Liver (tissue), 9 donors: ENCODE measurements around the gene SEC24D. TPM values are rescaled to one million over a fixed set of nuclear protein-coding genes. Genes with fewer than 3 reads are reported as not detected.
A peak's percentile ranks its signal among the peaks of the same experiment; 100 is the strongest.

Experiments
- DNase-seq: peaks from one replicate; pipeline ENCODE4 v3.0.0-alpha.2; 2017; ENCODE audit warnings: low spot score
- H3K27ac ChIP-seq, 2 donors: one replicate each; pipeline ENCODE4 v1.7.0; 2013; ENCODE audit warnings: inconsistent platforms in 2 of 2, low read length in 2 of 2, control low read depth in 1 of 2, low read depth in 1 of 2, mild to moderate bottlenecking in 1 of 2
- H3K27me3 ChIP-seq, 4 donors: one replicate each; pipeline versions ENCODE4 v1.6.1 to v1.7.0; 2013; ENCODE audit warnings: low read length in 3 of 4, inconsistent platforms in 1 of 4, mild to moderate bottlenecking in 1 of 4, moderate library complexity in 1 of 4; ENCODE audit not compliant: control insufficient read depth in 4 of 4, insufficient read depth in 4 of 4
- H3K36me3 ChIP-seq, 4 donors: one replicate each; pipeline versions ENCODE4 v1.6.1 to v1.7.0; 2013; ENCODE audit warnings: low read length in 3 of 4, mild to moderate bottlenecking in 3 of 4, low read depth in 1 of 4, moderate library complexity in 1 of 4; ENCODE audit not compliant: control insufficient read depth in 4 of 4, insufficient read depth in 3 of 4
- H3K4me1 ChIP-seq, 4 donors: one replicate each; pipeline versions ENCODE4 v1.6.1 to v1.7.0; 2013; ENCODE audit warnings: low read length in 3 of 4, mild to moderate bottlenecking in 3 of 4, moderate library complexity in 1 of 4; ENCODE audit not compliant: control insufficient read depth in 4 of 4, insufficient read depth in 4 of 4
- H3K4me3 ChIP-seq, 3 donors: one replicate each; pipeline versions ENCODE4 v1.6.1 to v1.7.0; 2013; ENCODE audit warnings: low read length in 3 of 3, control low read depth in 1 of 3, low read depth in 1 of 3, mild to moderate bottlenecking in 1 of 3
- H3K9ac ChIP-seq, 2 donors: one replicate each; pipeline ENCODE4 v1.7.0; 2013; ENCODE audit warnings: low read length in 2 of 2, mild to moderate bottlenecking in 2 of 2, moderate library complexity in 2 of 2, control low read depth in 1 of 2, low read depth in 1 of 2
- H3K9me3 ChIP-seq, 4 donors: one replicate each; pipeline versions ENCODE4 v1.6.1 to v1.7.0; 2013; ENCODE audit warnings: low read length in 3 of 4; ENCODE audit not compliant: control insufficient read depth in 4 of 4
- EGR1 ChIP-seq, 2 donors: IDR thresholded peaks; 2 replicates each; pipeline ENCODE4 v1.6.1; 2016 to 2018; ENCODE audit warnings: antibody characterized with exemption in 2 of 2, low read depth in 2 of 2
- FOXA1 ChIP-seq: IDR thresholded peaks from 2 replicates; pipeline ENCODE4 v1.6.1; 2016; ENCODE audit warnings: antibody characterized with exemption
- FOXA2 ChIP-seq: IDR thresholded peaks from 2 replicates; pipeline ENCODE4 v1.6.1; 2016; ENCODE audit warnings: antibody characterized with exemption
- GABPA ChIP-seq, 2 donors: IDR thresholded peaks in 1 of 2; conservative IDR thresholded peaks in 1 of 2; 2 replicates each; pipeline ENCODE4 v1.6.1; 2016; ENCODE audit warnings: antibody characterized with exemption in 2 of 2, mild to moderate bottlenecking in 1 of 2, moderate library complexity in 1 of 2
- HNF4A ChIP-seq, 2 donors: conservative IDR thresholded peaks; 2 replicates each; pipeline ENCODE4 v1.6.1; 2016; ENCODE audit warnings: antibody characterized with exemption in 2 of 2, mild to moderate bottlenecking in 2 of 2
- HNF4G ChIP-seq: IDR thresholded peaks from 2 replicates; pipeline ENCODE4 v1.6.1; 2016; ENCODE audit warnings: antibody characterized with exemption
- JUND ChIP-seq, 2 donors: IDR thresholded peaks; 2 replicates each; pipeline ENCODE4 v1.6.1; 2016; ENCODE audit warnings: antibody characterized with exemption in 2 of 2
- NR2F2 ChIP-seq: IDR thresholded peaks from 2 replicates; pipeline ENCODE4 v1.6.1; 2016; ENCODE audit warnings: antibody characterized with exemption
- RAD21 ChIP-seq, 2 donors: IDR thresholded peaks; 2 replicates each; pipeline ENCODE4 v1.6.1; 2016; ENCODE audit warnings: antibody characterized with exemption in 2 of 2, mild to moderate bottlenecking in 2 of 2
- REST ChIP-seq: IDR thresholded peaks from 2 replicates; pipeline ENCODE4 v1.6.1; 2016; ENCODE audit warnings: antibody characterized with exemption, mild to moderate bottlenecking
- RXRA ChIP-seq, 2 donors: IDR thresholded peaks; 2 replicates each; pipeline ENCODE4 v1.6.1; 2017 to 2018; ENCODE audit warnings: antibody characterized with exemption in 2 of 2, mild to moderate bottlenecking in 1 of 2
- SP1 ChIP-seq: IDR thresholded peaks from 2 replicates; pipeline ENCODE4 v1.6.1; 2018; ENCODE audit warnings: antibody characterized with exemption, mild to moderate bottlenecking
- TAF1 ChIP-seq: conservative IDR thresholded peaks from 2 replicates; pipeline ENCODE4 v1.6.1; 2016; ENCODE audit warnings: antibody characterized with exemption, mild to moderate bottlenecking
- YY1 ChIP-seq: IDR thresholded peaks from 2 replicates; pipeline ENCODE4 v1.6.1; 2016; ENCODE audit warnings: antibody characterized with exemption, mild to moderate bottlenecking
- ZBTB33 ChIP-seq: IDR thresholded peaks from 2 replicates; pipeline ENCODE4 v1.6.1; 2016; ENCODE audit warnings: antibody characterized with exemption
- WGBS: extraction: QIAGEN DNeasy Blood & Tissue Kit; methylation state at CpG from one replicate; pipeline ENCODE4 v1.1.7; 2013; 5-methylcytosine and 5-hydroxymethylcytosine counted together
- polyA plus RNA-seq, 2 donors: library from polyadenylated mRNA; stranded (reverse) in 1 of 2; unstranded in 1 of 2; fragments of 200-250 nt in 1 of 2; fragments of >200 nt in 1 of 2; fragmentation: Nextera tagmentation in 1 of 2; extraction: Ambion mirVana in 1 of 2; gene quantifications; one replicate each; pipeline versions ENCODE4 v1.2.1 to v1.2.3, GENCODE V29; 2013 to 2015
- total RNA-seq, 2 donors: library from RNA; depleted of rRNA; stranded (reverse); fragments of >200 nt; gene quantifications; one replicate each; pipeline ENCODE4 v1.2.3, GENCODE V29; 2014
- TF ChIP-seq, protein P1 (sequence below): IDR thresholded peaks from 2 replicates; pipeline ENCODE4 v1.6.1; 2016; ENCODE audit warnings: antibody characterized with exemption
- TF ChIP-seq, protein P2 (sequence below): IDR thresholded peaks from 2 replicates; pipeline ENCODE4 v1.6.1; 2016; ENCODE audit warnings: antibody characterized with exemption
- donor health status: healthy.
- donor health status: healthy.
- donor health status: healthy.
- donor health status: healthy.
- donor health status: healthy.

SEC24D gene
- total and polyA plus RNA-seq, 4 donors, result 16.0 to 80.8 (median 33.7) TPM

- TF ChIP-seq GABPA (IDR thresholded peaks at IDR 0.05 in 1 of 2, conservative IDR thresholded peaks at IDR 0.05 in 1 of 2) (no peak), HNF4G (no peak)
Measured at GRCh38 chr4:118712872-118713271, 123.1 kb downstream of the SEC24D start (continued).

DNA sequence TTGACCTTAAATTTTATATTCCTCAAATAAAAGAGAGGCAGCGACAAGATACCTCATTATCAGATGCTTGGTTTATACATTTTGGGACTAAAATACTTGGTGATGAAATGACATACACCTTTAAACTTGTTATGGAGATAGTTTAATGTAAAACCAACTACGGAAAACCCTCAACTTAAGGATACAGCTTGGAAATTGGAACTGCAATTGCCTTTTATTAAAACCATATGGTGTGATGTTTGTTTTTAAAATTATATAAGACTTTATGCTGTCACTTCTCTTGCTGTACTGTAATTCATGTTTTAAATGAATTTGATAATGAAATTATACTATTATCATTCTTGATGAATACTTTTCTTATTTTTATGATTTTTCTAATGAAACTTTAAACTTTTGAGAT, 124.9 kb downstream of the SEC24D start:
- H3K36me3 ChIP-seq, result peaks cover 5 to 43% (median 23%) of the 10 kb centered on the region in 4 donors
- no peak overlapping the region for H3K27ac ChIP-seq
- peaks cover 0 to 2% (median 0%) of the 10 kb centered on the region in 4 donors for H3K4me1 ChIP-seq
- H3K27me3 ChIP-seq, result no peaks in the 10 kb centered on the region
- no peak overlapping the region for H3K4me3 ChIP-seq
- no peak for DNase-seq
- no peak for TF ChIP-seq RXRA (IDR thresholded peaks at IDR 0.05)
- TF ChIP-seq, protein P1, sequence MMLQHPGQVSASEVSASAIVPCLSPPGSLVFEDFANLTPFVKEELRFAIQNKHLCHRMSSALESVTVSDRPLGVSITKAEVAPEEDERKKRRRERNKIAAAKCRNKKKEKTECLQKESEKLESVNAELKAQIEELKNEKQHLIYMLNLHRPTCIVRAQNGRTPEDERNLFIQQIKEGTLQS, result no peak
- no peak for TF ChIP-seq FOXA1
- no peak for TF ChIP-seq YY1
- TF ChIP-seq NR2F2, result no peak
- TF ChIP-seq TAF1, result no peak
- no peak for TF ChIP-seq FOXA2
- H3K9me3 ChIP-seq, result no peaks in the 10 kb centered on the region
- WGBS, result 100% methylated on average over 2 of the region's 2 CpGs
- H3K9ac ChIP-seq, result no peak overlapping the region

DNA sequence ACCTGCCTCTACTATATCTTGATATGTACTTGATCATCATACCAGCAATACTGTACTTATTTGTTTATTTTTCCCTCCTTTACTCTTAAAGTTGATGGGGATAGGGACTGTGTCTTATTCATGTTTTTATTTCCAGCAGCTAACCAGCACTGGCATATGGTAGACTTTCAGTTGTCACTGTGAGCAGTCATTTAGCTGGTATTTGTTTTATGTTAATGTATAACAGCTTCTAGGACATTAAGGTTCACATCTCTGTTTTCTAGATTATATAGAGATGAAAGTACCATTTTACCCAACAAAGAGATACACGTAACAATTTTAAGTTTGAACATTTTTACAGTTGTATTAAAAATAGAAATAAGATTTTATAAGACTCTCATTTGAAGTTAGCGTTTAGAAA, 132.8 kb downstream of the SEC24D start:
- peaks cover 7 to 45% (median 32%) of the 10 kb centered on the region in 4 donors for H3K36me3 ChIP-seq
- peaks cover 0 to 22% (median 11%) of the 10 kb centered on the region in 4 donors for H3K4me1 ChIP-seq
- H3K9ac ChIP-seq, result no peak overlapping the region
- no peak overlapping the region for H3K4me3 ChIP-seq
- TF ChIP-seq FOXA2 (peak; percentile 23), RXRA (IDR thresholded peaks at IDR 0.05) (peak in 1 of 2 donors; percentile 21), SP1 (peak; percentile 32), FOXA1 (peak; percentile 30), JUND (IDR thresholded peaks at IDR 0.05) (no peak), REST (no peak), HNF4A (conservative IDR thresholded peaks at IDR 0.05) (peak; percentile 13 to 44), NR2F2 (no peak), YY1 (peak; percentile 73), ZBTB33 (no peak), TAF1 (no peak), GABPA (IDR thresholded peaks at IDR 0.05 in 1 of 2, conservative IDR thresholded peaks at IDR 0.05 in 1 of 2) (no peak), RAD21 (IDR thresholded peaks at IDR 0.05) (no peak), EGR1 (IDR thresholded peaks at IDR 0.05; ENCODE audit: low read depth in 2 of 2) (no peak)
- TF ChIP-seq, protein P2, sequence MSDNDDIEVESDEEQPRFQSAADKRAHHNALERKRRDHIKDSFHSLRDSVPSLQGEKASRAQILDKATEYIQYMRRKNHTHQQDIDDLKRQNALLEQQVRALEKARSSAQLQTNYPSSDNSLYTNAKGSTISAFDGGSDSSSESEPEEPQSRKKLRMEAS, result no peak
- H3K27me3 ChIP-seq, result no peaks in the 10 kb centered on the region
- 44% methylated on average over 2 of the region's 2 CpGs for WGBS
- H3K27ac ChIP-seq, result peak overlapping the region in 1 of 2 donors; percentile 28
- DNase-seq, result no peak
- no peaks in the 10 kb centered on the region for H3K9me3 ChIP-seq
